Activated B cell treated with CpG ODN at 0.5 μM for 24 hours (primary cell): ENCODE measurements around the gene HEATR5A. TPM values are rescaled to one million over a fixed set of nuclear protein-coding genes. Genes with fewer than 3 reads are reported as not detected.
"Not testable (repeated sequence)": the region's sequence is repeated elsewhere in the genome, so short reads cannot be mapped to it uniquely, and the experiment has no call there.

ENCODE experiments used
- ATAC-seq: fragments of 200-7000 bp; cut with Tn5 transposase; one replicate; pipeline ENCODE4 v1.10.0; 2021; ENCODE audit warnings: low read depth, mild to moderate bottlenecking, moderate library complexity
- CTCF ChIA-PET: fragments of 350-600 bp; sonication (Branson Sonifier 250); formaldehyde crosslinking; loops from one replicate; lab custom pipeline; 2021; ENCODE audit warnings: antibody characterized with exemption; lab: Charles Lee
- POLR2A ChIA-PET: fragments of 350-600 bp; sonication (Branson Sonifier 250); formaldehyde crosslinking; loops from one replicate; lab custom pipeline; 2021; ENCODE audit warnings: antibody characterized with exemption; lab: Charles Lee
- DNase-seq: peaks from one replicate; pipeline ENCODE4 v3.0.0; 2022
- H3K27ac Mint-ChIP-seq: one replicate; pipeline ENCODE4 v1.8.0; 2020; ENCODE audit warnings: mixed read lengths
- H3K27me3 Mint-ChIP-seq: one replicate; pipeline ENCODE4 v1.8.0; 2021; ENCODE audit warnings: mixed read lengths
- H3K36me3 Mint-ChIP-seq: one replicate; pipeline ENCODE4 v1.8.0; 2021; ENCODE audit warnings: low read depth, mixed read lengths
- H3K4me1 Mint-ChIP-seq: one replicate; pipeline ENCODE4 v1.8.0; 2021; ENCODE audit warnings: mixed read lengths
- H3K4me3 Mint-ChIP-seq: one replicate; pipeline ENCODE4 v1.8.0; 2020; ENCODE audit warnings: mild to moderate bottlenecking, mixed read lengths
- H3K9me3 Mint-ChIP-seq: one replicate; pipeline ENCODE4 v1.8.0; 2020; ENCODE audit warnings: mixed read lengths
- intact Hi-C: fragments of 100-400 bp; cut with micrococcal nuclease; formaldehyde crosslinking; loops from one replicate; pipeline ENCODE4 v1.15.1; 2024
- total RNA-seq: library from RNA; stranded (reverse); gene quantifications from 2 replicates; pipeline ENCODE4 v1.2.3, GENCODE V29; 2022
- TF ChIP-seq, protein P1 (sequence below): fragments of 200-600 bp; IDR thresholded peaks from one replicate; pipeline ENCODE4 v1.8.0; 2022; ENCODE audit warnings: antibody characterized with exemption, mild to moderate bottlenecking

The HEATR5A gene
- total RNA-seq, 1 donor from 2014 or later: 13.2 TPM

- no peaks in the 10 kb centered on the region for H3K27me3 Mint-ChIP-seq
- TF ChIP-seq, protein P1, sequence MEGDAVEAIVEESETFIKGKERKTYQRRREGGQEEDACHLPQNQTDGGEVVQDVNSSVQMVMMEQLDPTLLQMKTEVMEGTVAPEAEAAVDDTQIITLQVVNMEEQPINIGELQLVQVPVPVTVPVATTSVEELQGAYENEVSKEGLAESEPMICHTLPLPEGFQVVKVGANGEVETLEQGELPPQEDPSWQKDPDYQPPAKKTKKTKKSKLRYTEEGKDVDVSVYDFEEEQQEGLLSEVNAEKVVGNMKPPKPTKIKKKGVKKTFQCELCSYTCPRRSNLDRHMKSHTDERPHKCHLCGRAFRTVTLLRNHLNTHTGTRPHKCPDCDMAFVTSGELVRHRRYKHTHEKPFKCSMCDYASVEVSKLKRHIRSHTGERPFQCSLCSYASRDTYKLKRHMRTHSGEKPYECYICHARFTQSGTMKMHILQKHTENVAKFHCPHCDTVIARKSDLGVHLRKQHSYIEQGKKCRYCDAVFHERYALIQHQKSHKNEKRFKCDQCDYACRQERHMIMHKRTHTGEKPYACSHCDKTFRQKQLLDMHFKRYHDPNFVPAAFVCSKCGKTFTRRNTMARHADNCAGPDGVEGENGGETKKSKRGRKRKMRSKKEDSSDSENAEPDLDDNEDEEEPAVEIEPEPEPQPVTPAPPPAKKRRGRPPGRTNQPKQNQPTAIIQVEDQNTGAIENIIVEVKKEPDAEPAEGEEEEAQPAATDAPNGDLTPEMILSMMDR: no peak
- H3K36me3 Mint-ChIP-seq: peaks cover 26% of the 10 kb centered on the region
- ChIA-PET POLR2A (interaction anchor here (0.6 kb wide), 1 partner anchor 39 kb away, joined by 3 read pairs; no protein-coding TSS in a partner anchor), CTCF (no interaction called here)
- H3K4me1 Mint-ChIP-seq: no peaks in the 10 kb centered on the region
- DNase-seq (no peak), ATAC-seq (no peak)
- H3K27ac Mint-ChIP-seq: no peak overlapping the region
- no peaks in the 10 kb centered on the region for H3K9me3 Mint-ChIP-seq
- no peak overlapping the region for H3K4me3 Mint-ChIP-seq
- intact Hi-C loops: no loop called here
These were observed 40.2 kb downstream of the HEATR5A start for GRCh38 chr14:31380106-31380505.

DNA sequence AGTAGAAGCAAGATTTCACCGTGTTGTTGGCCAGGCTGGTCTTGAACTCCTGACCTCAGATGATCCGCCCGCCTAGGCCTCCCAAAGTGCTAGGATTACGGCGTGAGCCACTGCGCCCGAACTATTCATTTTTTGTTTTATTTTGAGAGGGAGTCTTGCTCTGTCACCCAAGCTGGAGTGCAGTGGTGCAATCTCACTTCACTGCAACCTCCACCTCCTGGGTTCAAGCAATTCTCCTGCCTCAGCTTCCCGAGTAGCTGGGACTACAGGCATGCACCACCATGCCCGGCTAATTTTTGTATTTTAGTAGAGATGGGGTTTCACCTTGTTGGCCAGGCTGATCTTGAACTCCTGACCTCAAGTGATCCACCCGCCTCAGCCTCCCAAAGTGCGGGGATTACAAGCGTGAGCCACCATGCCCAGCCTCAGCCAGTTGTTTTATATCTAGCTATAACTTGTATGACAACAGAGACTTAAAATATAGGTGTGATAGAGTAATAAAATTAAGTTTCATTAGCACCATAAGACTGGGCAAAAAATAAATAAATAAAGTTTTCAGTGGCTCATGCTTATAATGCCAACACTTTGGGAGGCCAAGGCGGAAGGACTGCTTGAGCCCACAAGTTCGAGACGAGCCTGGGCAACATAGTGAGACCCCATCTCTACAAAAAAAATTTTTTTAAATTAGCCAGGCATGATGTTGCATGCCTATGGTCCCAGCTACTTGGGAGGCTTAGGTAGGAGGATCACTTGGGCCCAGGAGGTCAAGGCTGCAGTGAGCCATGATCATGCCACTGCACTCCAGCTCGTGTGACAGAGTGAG lies 41.0 kb downstream of the HEATR5A start:
- ATAC-seq, H3K27ac Mint-ChIP-seq, H3K4me1 Mint-ChIP-seq, H3K9me3 Mint-ChIP-seq, H3K4me3 Mint-ChIP-seq, H3K27me3 Mint-ChIP-seq, DNase-seq, CTCF ChIA-PET, intact Hi-C loops, POLR2A ChIA-PET: not testable (repeated sequence)
- peaks cover 29% of the 10 kb centered on the region for H3K36me3 Mint-ChIP-seq

DNA sequence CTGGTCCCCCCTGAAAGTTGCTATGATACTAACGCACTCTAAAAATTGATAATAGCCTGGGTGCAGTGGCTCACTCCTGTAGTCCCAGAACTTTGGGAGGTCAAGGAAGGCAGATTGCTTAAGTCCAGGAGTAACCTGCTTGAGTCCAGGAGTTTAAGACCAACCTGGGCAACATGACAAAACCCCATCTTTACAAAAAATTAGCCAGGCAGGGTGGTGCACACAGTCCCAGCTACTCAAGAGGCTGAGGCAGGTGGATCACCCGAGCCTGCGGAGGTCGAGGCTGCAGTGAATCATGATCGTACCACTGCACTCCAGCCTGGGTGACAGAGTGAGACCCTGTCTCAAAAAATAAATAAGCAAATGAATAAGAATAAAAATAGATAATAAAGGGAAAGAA lies 42.9 kb downstream of the HEATR5A start:
- ATAC-seq (no peak), DNase-seq (no peak)
- Mint-ChIP-seq H3K4me3 (no peak overlapping the region), H3K4me1 (no peaks in the 10 kb centered on the region), H3K36me3 (peaks cover 33% of the 10 kb centered on the region), H3K27ac (no peak overlapping the region), H3K27me3 (no peaks in the 10 kb centered on the region), H3K9me3 (no peaks in the 10 kb centered on the region)
- TF ChIP-seq, protein P1: no peak
- intact Hi-C loops: no loop called here
- POLR2A ChIA-PET: no interaction called here
- CTCF ChIA-PET: no interaction called here

- no peak for ATAC-seq
- POLR2A ChIA-PET: no interaction called here
- DNase-seq: no peak
- Mint-ChIP-seq H3K27ac (no peak overlapping the region), H3K36me3 (peaks cover 37% of the 10 kb centered on the region), H3K9me3 (no peaks in the 10 kb centered on the region), H3K27me3 (no peaks in the 10 kb centered on the region), H3K4me3 (no peak overlapping the region), H3K4me1 (no peaks in the 10 kb centered on the region)
- intact Hi-C loops: no loop called here
- CTCF ChIA-PET: no interaction called here
- TF ChIP-seq, protein P1: no peak
These were observed 48.7 kb downstream of the HEATR5A start for GRCh38 chr14:31371646-31372045.

DNA sequence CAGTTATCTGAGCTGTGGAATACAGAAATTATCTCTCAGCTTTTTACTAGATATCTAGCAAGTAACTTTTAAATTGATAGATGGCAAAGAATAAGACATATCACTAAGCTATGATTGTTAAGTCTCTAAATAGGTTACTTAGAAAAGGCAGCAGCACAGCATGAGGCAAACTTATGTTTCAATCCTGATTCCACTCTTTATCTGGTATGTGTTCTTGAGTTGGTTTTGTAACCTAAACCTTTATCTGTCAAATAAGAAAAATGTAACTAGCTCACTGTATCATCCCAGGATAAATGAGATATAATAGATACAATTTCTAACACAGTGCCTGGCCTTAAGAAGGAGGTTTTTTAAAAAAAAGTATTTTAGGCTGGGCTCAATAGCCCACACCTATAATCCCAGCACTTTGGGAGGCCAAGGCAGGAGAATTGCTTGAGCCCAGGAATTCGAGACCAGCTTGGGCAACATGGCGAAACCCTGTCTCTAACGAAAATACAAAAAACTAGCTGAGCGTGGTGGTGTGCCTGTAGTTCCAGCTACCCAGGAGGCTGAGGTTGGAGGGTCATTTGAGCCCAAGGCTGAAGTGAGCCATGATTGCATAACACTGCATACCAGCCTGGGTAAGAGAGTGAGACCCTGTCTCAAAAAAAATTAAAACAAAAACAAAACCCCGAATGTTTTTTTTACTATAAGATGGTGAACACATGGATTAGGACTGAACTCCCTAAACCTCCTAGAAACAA lies 56.8 kb downstream of the HEATR5A start:
- TF ChIP-seq, protein P1: no peak
- ChIA-PET POLR2A (interaction anchor here (0.7 kb wide), 1 partner anchor 27 kb away, joined by 7 read pairs; no protein-coding TSS in a partner anchor), CTCF (no interaction called here)
- Mint-ChIP-seq H3K27me3 (no peaks in the 10 kb centered on the region), H3K9me3 (no peaks in the 10 kb centered on the region), H3K4me3 (no peak overlapping the region), H3K36me3 (peaks cover 22% of the 10 kb centered on the region), H3K4me1 (no peaks in the 10 kb centered on the region), H3K27ac (no peak overlapping the region)
- DNase-seq: no peak
- intact Hi-C loops: no loop called here
- no peak for ATAC-seq
